SK-N-SH (cell line): ENCODE data around the gene C6orf163. TPM values are rescaled to one million over a fixed set of nuclear protein-coding genes. Genes with fewer than 3 reads are reported as not detected.
"Not testable (repeated sequence)": the region's sequence is repeated elsewhere in the genome, so short reads cannot be mapped to it uniquely, and the experiment has no call there.

ENCODE experiments used
- CTCF ChIA-PET: fragments of 300-600, 350-600 bp; formaldehyde crosslinking; extraction: SDS; loops from one replicate; lab custom pipeline; 2021; lab: Yijun Ruan, JAX
- POLR2A ChIA-PET: fragments of 350-600 bp; sonication (Branson Sonifier 250); formaldehyde crosslinking; extraction: SDS; loops from one replicate; lab custom pipeline; 2020; ENCODE audit warnings: antibody characterized with exemption, inconsistent platforms; lab: Yijun Ruan, JAX
- DNase-seq: peaks from one replicate; pipeline ENCODE4 v3.0.0; 2012
- H2AFZ ChIP-seq: fragments of 200-600 bp; sonication (generic); 2 replicates; pipeline ENCODE4 v1.8.1; 2016; ENCODE audit warnings: antibody characterized with exemption, mild to moderate bottlenecking, low read depth
- H3F3A ChIP-seq: fragments of 200-600 bp; sonication (generic); replicated peaks from 2 replicates; pipeline ENCODE3; 2016; ENCODE audit warnings: antibody characterized with exemption, mild to moderate bottlenecking; ENCODE audit not compliant: insufficient read depth
- H3K27ac ChIP-seq, 2 experiments: fragments of 200-500 bp in 1 of 2; fragments of 200-600 bp in 1 of 2; sonication (Bioruptor generic) in 1 of 2; sonication (generic), shearing (Covaris generic) in 1 of 2; 2 replicates each; pipeline versions ENCODE4 v1.5.1 to v1.6.1; 2014 to 2016; ENCODE audit warnings: low read depth in 2 of 2, inconsistent platforms in 1 of 2, low read length in 1 of 2, mild to moderate bottlenecking in 1 of 2, mixed read lengths in 1 of 2
- H3K27me3 ChIP-seq: fragments of 200-600 bp; sonication (generic), shearing (Covaris generic); 2 replicates; pipeline ENCODE4 v1.6.1; 2016; ENCODE audit warnings: mixed run types; ENCODE audit not compliant: insufficient read depth
- H3K36me3 ChIP-seq, 2 experiments: fragments of 200-500 bp in 1 of 2; fragments of 200-600 bp in 1 of 2; sonication (Bioruptor generic) in 1 of 2; sonication (generic) in 1 of 2; replicated peaks in 1 of 2; 2 replicates each; pipeline versions ENCODE3 to v1.5.1; 2014 to 2016; ENCODE audit warnings: low read length in 1 of 2, mild to moderate bottlenecking in 1 of 2; ENCODE audit not compliant: insufficient read depth in 2 of 2, control insufficient read depth in 1 of 2
- H3K4me1 ChIP-seq, 2 experiments: fragments of 200-500 bp in 1 of 2; fragments of 200-600 bp in 1 of 2; sonication (Bioruptor generic) in 1 of 2; sonication (generic), shearing (Covaris generic) in 1 of 2; 2 replicates each; pipeline versions ENCODE4 v1.5.1 to v1.6.1; 2014 to 2016; ENCODE audit warnings: low read depth in 1 of 2, low read length in 1 of 2, mixed run types in 1 of 2; ENCODE audit not compliant: insufficient read depth in 2 of 2, control insufficient read depth in 1 of 2
- H3K4me2 ChIP-seq: fragments of 200-600 bp; sonication (generic), shearing (Covaris generic); 2 replicates; pipeline ENCODE4 v1.6.1; 2017; ENCODE audit warnings: mixed run types
- H3K4me3 ChIP-seq, 2 experiments: fragments of 200-500 bp in 1 of 2; fragments of 200-600 bp in 1 of 2; sonication (Bioruptor generic) in 1 of 2; sonication (generic), shearing (Covaris generic) in 1 of 2; 2 replicates each; pipeline versions ENCODE4 v1.5.1 to v1.8.1; 2014 to 2016; ENCODE audit warnings: low read depth in 2 of 2, inconsistent platforms in 1 of 2, low read length in 1 of 2, mild to moderate bottlenecking in 1 of 2, mixed read lengths in 1 of 2, moderate library complexity in 1 of 2
- H3K79me2 ChIP-seq: fragments of 200-600 bp; sonication (generic); 2 replicates; pipeline ENCODE4 v1.8.1; 2017; ENCODE audit warnings: mild to moderate bottlenecking; ENCODE audit not compliant: insufficient read depth
- H3K9ac ChIP-seq: fragments of 200-600 bp; sonication (generic); 2 replicates; pipeline ENCODE4 v1.6.1; 2017; ENCODE audit warnings: mixed run types
- H3K9me2 ChIP-seq: fragments of 200-600 bp; sonication (generic); 2 replicates; pipeline ENCODE4 v1.6.1; 2017; ENCODE audit warnings: mixed run types
- H3K9me3 ChIP-seq: fragments of 200-600 bp; sonication (generic); 2 replicates; pipeline ENCODE4 v1.6.1; 2017; ENCODE audit warnings: mixed run types, mild to moderate bottlenecking, moderate library complexity
- H4K20me1 ChIP-seq: fragments of 200-600 bp; sonication (generic); 2 replicates; pipeline ENCODE4 v1.6.1; 2017; ENCODE audit warnings: mild to moderate bottlenecking, mixed run types; ENCODE audit not compliant: insufficient read depth
- CHD2 ChIP-seq: fragments of 150-350 bp; IDR thresholded peaks from 2 replicates; pipeline ENCODE4 v1.6.1; 2018; ENCODE audit warnings: low read length; ENCODE audit not compliant: partially characterized antibody
- EP300 ChIP-seq, 2 experiments: IDR thresholded peaks; 2 replicates each; pipeline versions ENCODE4 v1.4.0 to v1.6.1; 2012; ENCODE audit warnings: borderline replicate concordance in 1 of 2, low read depth in 1 of 2, low read length in 1 of 2
- FOXM1 ChIP-seq: IDR thresholded peaks from 2 replicates; pipeline ENCODE4 v1.4.0; 2012; ENCODE audit warnings: low read depth, mild to moderate bottlenecking
- POLR2AphosphoS5 ChIP-seq: IDR thresholded peaks from 2 replicates; pipeline ENCODE4 v1.6.1; 2012; ENCODE audit warnings: low read depth, low read length
- RAD21 ChIP-seq: IDR thresholded peaks from 2 replicates; pipeline ENCODE4 v1.6.1; 2012; ENCODE audit warnings: mild to moderate bottlenecking, low read length
- REST ChIP-seq: IDR thresholded peaks from 2 replicates; pipeline ENCODE4 v1.6.1; 2012; ENCODE audit warnings: mild to moderate bottlenecking, low read depth, low read length, moderate library complexity
- RXRA ChIP-seq: IDR thresholded peaks from 2 replicates; pipeline ENCODE4 v1.4.0; 2012; ENCODE audit warnings: low read depth, mild to moderate bottlenecking, borderline replicate concordance
- USF2 ChIP-seq: fragments of 150-350 bp; IDR thresholded peaks from 2 replicates; pipeline ENCODE4 v1.6.1; 2017; ENCODE audit warnings: antibody characterized with exemption, low read length, low read depth, borderline replicate concordance
- WGBS: methylation state at CpG from one replicate; pipeline ENCODE4 v1.1.6; 2017; ENCODE audit warnings: low lambda C conversion rate; 5-methylcytosine and 5-hydroxymethylcytosine counted together
- polyA plus RNA-seq, 3 experiments: library from polyadenylated mRNA; depleted of rRNA; stranded (reverse); fragments of >200 nt; gene quantifications; 2 replicates each; pipeline ENCODE4 v1.2.3, GENCODE V29; 2012
- TF ChIP-seq, protein P1 (sequence below): IDR thresholded peaks from 2 replicates; pipeline ENCODE4 v1.4.0; 2012; ENCODE audit warnings: low read depth

C6orf163 gene
- polyA plus RNA-seq, 1 of the 3 experiments (the other 2 are of a cell fraction) = 0.49 TPM

DNA sequence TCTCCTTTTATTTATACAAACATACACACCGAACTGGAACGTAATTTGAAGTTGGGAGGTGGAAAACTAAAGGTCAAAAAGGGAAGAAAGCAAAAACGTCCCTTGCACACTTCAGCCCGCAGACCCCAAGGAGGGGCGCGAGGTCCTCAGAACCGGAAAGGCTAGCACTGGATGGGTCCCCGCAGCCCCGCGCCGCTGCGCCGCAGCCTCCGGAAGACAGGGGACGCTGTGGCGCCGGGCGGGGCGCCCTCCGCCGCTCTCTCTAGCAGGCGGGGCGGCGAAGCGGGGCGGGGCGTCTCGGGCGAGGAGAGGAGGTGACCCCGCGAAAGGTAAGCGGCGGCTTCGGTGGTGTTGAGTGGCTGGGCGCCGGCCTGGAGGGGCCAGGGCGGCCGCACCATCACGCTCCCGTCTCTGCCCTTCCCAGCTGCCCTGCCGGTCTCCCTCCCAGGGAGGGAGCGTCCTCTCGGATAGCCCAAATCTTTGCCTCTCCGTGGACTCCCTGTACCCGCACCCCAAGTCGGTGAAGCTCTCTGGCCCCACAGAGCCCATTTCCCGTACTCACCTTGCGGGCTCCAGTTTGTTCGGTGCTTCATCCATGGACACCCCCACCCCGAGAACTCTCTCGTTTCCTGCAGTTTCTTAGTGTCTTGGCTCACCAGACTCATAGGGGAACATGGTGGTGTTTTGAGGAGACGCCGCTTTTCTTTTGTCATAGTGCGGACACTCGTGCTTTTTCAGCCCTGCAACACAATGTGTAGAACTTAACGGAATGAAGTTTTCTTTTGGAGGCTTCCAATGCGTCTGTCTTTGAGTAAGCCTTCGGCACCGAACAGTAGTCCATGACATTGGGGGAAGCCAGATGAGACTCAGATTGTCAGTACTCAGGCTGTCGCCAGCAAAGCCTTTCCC, 22.1 kb upstream of the C6orf163 start, which contains the start of gene SMIM8 (continued):
- TF ChIP-seq USF2 = no peak
- peak; percentile 81 for TF ChIP-seq CHD2
- peak; percentile 71 for TF ChIP-seq POLR2AphosphoS5
- no peak for TF ChIP-seq RXRA
- peak; percentile 49 for TF ChIP-seq RAD21
- TF ChIP-seq REST = peak; percentile 41; the same call in 1 of the 2 replicates
- TF ChIP-seq EP300 (IDR thresholded peaks at IDR 0.05; ENCODE audit: borderline replicate concordance in 1 of 2, low read depth in 1 of 2, low read length in 1 of 2) = peak in 1 of 2 experiments; percentile 20; a peak in 1 of 4 replicates

DNA sequence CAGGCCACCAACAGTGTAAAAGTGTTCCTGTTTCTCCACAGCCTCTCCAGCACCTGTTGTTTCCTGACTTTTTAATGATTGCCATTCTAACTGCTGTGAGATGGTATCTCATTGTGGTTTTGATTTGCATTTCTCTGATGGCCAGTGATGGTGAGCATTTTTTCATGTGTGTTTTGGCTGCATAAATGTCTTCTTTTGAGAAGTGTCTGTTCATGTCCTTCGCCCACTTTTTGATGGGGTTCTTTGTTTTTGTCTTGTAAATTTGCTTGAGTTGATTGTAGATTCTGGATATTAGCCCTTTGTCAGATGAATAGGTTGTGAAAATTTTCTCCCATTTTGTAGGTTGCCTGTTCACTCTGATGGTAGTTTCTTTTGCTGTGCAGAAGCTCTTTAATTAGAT, 20.7 kb upstream of the C6orf163 start:
- H3K27ac ChIP-seq, CTCF ChIA-PET, H3K4me2 ChIP-seq, H3K9ac ChIP-seq, H3K9me3 ChIP-seq, H3K27me3 ChIP-seq, H3K4me3 ChIP-seq, H3K4me1 ChIP-seq, H3F3A ChIP-seq, H3K36me3 ChIP-seq, POLR2A ChIA-PET, H3K9me2 ChIP-seq, H4K20me1 ChIP-seq, DNase-seq, H2AFZ ChIP-seq: not testable (repeated sequence)
- H3K79me2 ChIP-seq = peaks cover 17% of the 10 kb centered on the region
- WGBS = 91% methylated on average over 1 of the region's 1 CpG

DNA sequence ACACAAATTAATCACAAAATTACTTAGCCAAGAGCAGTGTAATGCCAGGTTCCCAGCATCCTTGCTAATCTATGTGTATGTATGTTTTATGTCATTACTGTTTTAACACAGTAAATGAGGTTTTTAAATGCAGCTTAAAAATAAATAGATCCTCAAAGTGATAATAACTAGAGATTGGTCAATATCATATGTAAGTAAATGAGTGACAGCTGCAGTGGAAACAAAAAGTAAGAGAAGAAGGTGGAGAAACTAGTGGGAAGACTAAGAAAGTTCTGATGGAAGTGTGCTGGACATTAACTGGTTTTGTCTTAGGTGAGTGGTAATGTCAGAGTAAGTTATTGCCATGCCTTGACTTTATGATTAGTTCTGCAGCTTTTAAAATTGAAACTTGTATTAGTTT, 13.7 kb upstream of the C6orf163 start:
- Histone ChIP-seq H3K9ac (no peak overlapping the region), H3K36me3 (no peaks in the 10 kb centered on the region), H3F3A (no peaks in the 10 kb centered on the region), H3K4me2 (no peak overlapping the region), H3K27me3 (no peaks in the 10 kb centered on the region), H3K4me1 (0 out of 4 replicates have a peak, but pooled peaks cover 0 to 6% of the 10 kb centered on the region in 2 experiments), H3K9me3 (no peaks in the 10 kb centered on the region), H3K79me2 (peaks cover 14% of the 10 kb centered on the region; the same call in 1 of the 2 replicates), H4K20me1 (no peaks in the 10 kb centered on the region), H3K4me3 (no peak overlapping the region), H3K9me2 (no peaks in the 10 kb centered on the region), H2AFZ (no peak overlapping the region), H3K27ac (no peak overlapping the region)
- ChIA-PET CTCF (interaction anchor here (1.3 to 1.4 kb wide), 2 partner anchors 9 kb away, joined by 3 to 7 read pairs; partner anchors contain the start of gene SMIM8), POLR2A (no interaction called here)
- TF ChIP-seq FOXM1 = no peak
- TF ChIP-seq, protein P1, sequence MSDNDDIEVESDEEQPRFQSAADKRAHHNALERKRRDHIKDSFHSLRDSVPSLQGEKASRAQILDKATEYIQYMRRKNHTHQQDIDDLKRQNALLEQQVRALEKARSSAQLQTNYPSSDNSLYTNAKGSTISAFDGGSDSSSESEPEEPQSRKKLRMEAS = no peak
- no peak for DNase-seq
